HepG2 (cell line): Measurements from ENCODE around the gene HNRNPA1. TPM values are rescaled to one million over a fixed set of nuclear protein-coding genes. Genes with fewer than 3 reads are reported as not detected.

Experiments
- CC2D1A ChIP-seq: sonication (generic); formaldehyde crosslinking; IDR thresholded peaks from 2 replicates; pipeline ENCODE4 v1.8.1; 2023; ENCODE audit warnings: mild to moderate bottlenecking, missing genetic modification reagents
- GATAD2A ChIP-seq: IDR thresholded peaks from 2 replicates; pipeline ENCODE4 v1.6.1; 2016
- GLMP ChIP-seq: sonication (generic); formaldehyde crosslinking; IDR thresholded peaks from 2 replicates; pipeline ENCODE4 v1.9.0; 2021; ENCODE audit warnings: missing genetic modification reagents, mild to moderate bottlenecking, borderline replicate concordance
- HOMEZ ChIP-seq: IDR thresholded peaks from 2 replicates; pipeline ENCODE4 v1.6.1; 2016; ENCODE audit warnings: low read depth
- IRF9 ChIP-seq: sonication (generic); formaldehyde crosslinking; IDR thresholded peaks from 2 replicates; pipeline ENCODE4 v1.8.0; 2022; ENCODE audit warnings: missing genetic modification reagents, mild to moderate bottlenecking, borderline replicate concordance
- MIXL1 ChIP-seq: IDR thresholded peaks from 2 replicates; pipeline ENCODE4 v1.6.1; 2016
- NR3C1 ChIP-seq: sonication (generic); formaldehyde crosslinking; IDR thresholded peaks from 2 replicates; pipeline ENCODE4 v1.4.0; 2020; ENCODE audit warnings: missing genetic modification reagents
- PAX8 ChIP-seq: sonication (generic); formaldehyde crosslinking; IDR thresholded peaks from 2 replicates; pipeline ENCODE4 v1.8.0; 2022; ENCODE audit warnings: mild to moderate bottlenecking, missing genetic modification reagents, borderline replicate concordance
- REXO4 ChIP-seq: sonication (generic); formaldehyde crosslinking; IDR thresholded peaks from 2 replicates; pipeline ENCODE4 v1.8.0; 2022; ENCODE audit warnings: missing genetic modification reagents, mild to moderate bottlenecking, borderline replicate concordance
- SRF ChIP-seq: IDR thresholded peaks from 2 replicates; pipeline ENCODE4 v1.6.1; 2011; ENCODE audit warnings: mild to moderate bottlenecking, low read depth, low read length, moderate library complexity
- SRY ChIP-seq: sonication (generic); formaldehyde crosslinking; IDR thresholded peaks from 2 replicates; pipeline ENCODE4 v1.8.0; 2022; ENCODE audit warnings: mild to moderate bottlenecking, missing genetic modification reagents
- TFE3 ChIP-seq: IDR thresholded peaks from 2 replicates; pipeline ENCODE4 v1.6.1; 2016
- ZBTB8A ChIP-seq: sonication (generic); formaldehyde crosslinking; IDR thresholded peaks from 2 replicates; pipeline ENCODE4 v1.4.0; 2020; ENCODE audit warnings: mild to moderate bottlenecking, low read depth, missing genetic modification reagents, borderline replicate concordance
- ZC3H4 ChIP-seq: sonication (generic); formaldehyde crosslinking; IDR thresholded peaks from 2 replicates; pipeline ENCODE4 v1.4.0; 2020; ENCODE audit warnings: missing genetic modification reagents, borderline replicate concordance
- ZFP91 ChIP-seq: sonication (generic); formaldehyde crosslinking; IDR thresholded peaks from 2 replicates; pipeline ENCODE4 v1.9.0; 2022; ENCODE audit warnings: missing genetic modification reagents, mild to moderate bottlenecking, borderline replicate concordance
- ZNF33B ChIP-seq: sonication (generic); formaldehyde crosslinking; IDR thresholded peaks from 2 replicates; pipeline ENCODE4 v1.5.1; 2020; ENCODE audit warnings: mild to moderate bottlenecking, missing genetic modification reagents
- ZNF350 ChIP-seq: sonication (generic); formaldehyde crosslinking; IDR thresholded peaks from 2 replicates; pipeline ENCODE4 v1.4.0; 2020; ENCODE audit warnings: mild to moderate bottlenecking, low read depth, missing genetic modification reagents, borderline replicate concordance
- ZNF644 ChIP-seq: IDR thresholded peaks from 2 replicates; pipeline ENCODE4 v1.6.1; 2016; ENCODE audit warnings: low read depth
- ZNF737 ChIP-seq: sonication (generic); formaldehyde crosslinking; IDR thresholded peaks from 2 replicates; pipeline ENCODE4 v1.5.0; 2020; ENCODE audit warnings: missing genetic modification reagents, mild to moderate bottlenecking, borderline replicate concordance
- ZXDC ChIP-seq: sonication (generic); formaldehyde crosslinking; IDR thresholded peaks from 2 replicates; pipeline ENCODE4 v1.5.0; 2020; ENCODE audit warnings: mild to moderate bottlenecking, missing genetic modification reagents
- polyA plus RNA-seq, 8 experiments: library from polyadenylated mRNA; depleted of rRNA in 3 of 8; stranded (reverse) in 7 of 8; unstranded in 1 of 8; fragments of >200 nt; fragmentation: Illumina TruSeq in 4 of 8; extraction: Trizol in 4 of 8; gene quantifications; 2 replicates each; pipeline versions ENCODE4 v1.2.1 to v1.2.3, GENCODE V29; 2011 to 2016; ENCODE audit warnings: low read depth in 4 of 8, missing spikeins in 1 of 8, mixed read lengths in 1 of 8; ENCODE audit not compliant: insufficient read depth in 1 of 8
- total RNA-seq, 5 experiments: library from RNA; depleted of rRNA; stranded (reverse); fragments of >200 nt; fragmentation: Illumina TruSeq; extraction: Trizol; gene quantifications; 2 replicates each; pipeline ENCODE4 v1.2.3, GENCODE V29; 2016; ENCODE audit warnings: low read depth in 1 of 5

The HNRNPA1 gene
- total and polyA plus RNA-seq, 2 of the 13 experiments (the other 11 are each of a cell fraction or from before 2014, with no cell fraction given) = 535 to 1,820 TPM

GRCh38 chr12:54300732-54301427 lies 20.4 kb downstream of the HNRNPA1 start, which contains the start of gene NFE2 (continued):
- TF ChIP-seq GLMP = no peak
- no peak for TF ChIP-seq PAX8 (CRISPR knock-in tag)
- no peak for TF ChIP-seq ZNF737
- peak; percentile 68 for TF ChIP-seq GATAD2A (CRISPR knock-in tag)
- no peak; the same call in 1 of the 2 replicates for TF ChIP-seq ZC3H4
- TF ChIP-seq ZBTB8A (CRISPR knock-in tag) = no peak
- no peak for TF ChIP-seq ZNF644 (CRISPR knock-in tag)
- TF ChIP-seq SRY (CRISPR knock-in tag) = no peak
- peak; percentile 72; the same call in 1 of the 2 replicates for TF ChIP-seq ZNF350 (CRISPR knock-in tag)
- TF ChIP-seq SRF = no peak
- peak; percentile 52; the same call in 1 of the 2 replicates for TF ChIP-seq HOMEZ (CRISPR knock-in tag)
- TF ChIP-seq REXO4 (CRISPR knock-in tag) = no peak
- no peak for TF ChIP-seq CC2D1A (CRISPR knock-in tag)
- TF ChIP-seq ZXDC (CRISPR knock-in tag) = no peak
- TF ChIP-seq ZNF33B = no peak
- no peak for TF ChIP-seq MIXL1 (CRISPR knock-in tag)
- no peak for TF ChIP-seq IRF9 (CRISPR knock-in tag)
- peak; percentile 84; the same call in 1 of the 2 replicates for TF ChIP-seq ZFP91 (CRISPR knock-in tag)
- TF ChIP-seq TFE3 (CRISPR knock-in tag) = 0 out of 2 replicates have a peak, but pooled peaks have one; percentile 5
- no peak for TF ChIP-seq NR3C1
